Hair follicle dermal papilla cell (primary cell): ENCODE data around the gene NCOA6. TPM values are rescaled to one million over a fixed set of nuclear protein-coding genes. Genes with fewer than 3 reads are reported as not detected.

Experiments used
- small RNA-seq: library from RNA; depleted of rRNA; stranded (forward); fragments of <200 nt; gene quantifications from one replicate; pipeline ENCODE3, GENCODE V24; 2012
- total RNA-seq: library from RNA; depleted of rRNA; stranded (reverse); fragments of >200 nt; gene quantifications from 2 replicates; pipeline ENCODE4 v1.2.3, GENCODE V29; 2012

NCOA6 gene
- total RNA-seq = 11.1 and 13.8 TPM in 2 replicates

DNA sequence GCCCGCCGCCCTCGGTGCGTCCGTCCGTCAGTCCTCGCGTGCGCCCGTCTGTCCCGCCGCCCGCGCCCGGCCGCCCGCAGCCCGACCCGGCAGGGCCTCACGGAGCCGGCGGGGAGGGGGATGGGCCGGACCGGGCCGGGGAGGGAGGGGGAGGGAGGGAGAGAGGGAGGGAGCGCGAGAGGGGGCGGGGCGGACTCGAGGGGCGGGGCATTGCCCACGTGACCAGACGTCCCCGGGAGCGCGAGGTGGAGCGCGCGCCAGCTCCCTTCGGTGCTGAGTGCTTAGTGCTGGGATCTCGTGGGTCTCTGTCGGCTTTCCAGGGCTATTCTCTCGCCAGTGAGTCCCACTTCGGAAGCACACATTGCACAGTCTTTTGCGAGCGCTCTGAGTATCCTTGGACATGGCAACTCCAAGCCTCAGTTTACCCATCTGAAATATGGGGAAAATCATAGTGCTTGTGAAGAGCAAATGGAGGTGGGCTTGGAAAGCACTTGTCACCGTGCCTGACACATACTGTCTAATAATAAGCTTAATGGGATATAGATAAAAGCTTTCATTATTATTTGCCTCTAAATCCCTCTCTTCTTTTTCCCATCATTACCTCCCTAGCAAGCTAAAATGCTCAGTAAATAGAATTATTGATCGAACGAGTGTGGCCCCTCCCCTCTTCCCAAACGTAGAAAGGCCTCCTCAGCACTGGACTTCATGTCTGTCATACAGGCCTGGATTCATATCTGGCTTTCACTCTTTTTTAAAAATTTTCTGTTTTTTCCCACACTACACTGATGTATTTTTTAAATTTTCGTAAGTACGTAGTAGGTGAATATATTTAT, at the start of gene NCOA6:
TSS of gene NCOA6 (minus strand) at position 122 of the 833 bp plus-strand sequence. CDS start 43,296 bp downstream, outside the sequence.

DNA sequence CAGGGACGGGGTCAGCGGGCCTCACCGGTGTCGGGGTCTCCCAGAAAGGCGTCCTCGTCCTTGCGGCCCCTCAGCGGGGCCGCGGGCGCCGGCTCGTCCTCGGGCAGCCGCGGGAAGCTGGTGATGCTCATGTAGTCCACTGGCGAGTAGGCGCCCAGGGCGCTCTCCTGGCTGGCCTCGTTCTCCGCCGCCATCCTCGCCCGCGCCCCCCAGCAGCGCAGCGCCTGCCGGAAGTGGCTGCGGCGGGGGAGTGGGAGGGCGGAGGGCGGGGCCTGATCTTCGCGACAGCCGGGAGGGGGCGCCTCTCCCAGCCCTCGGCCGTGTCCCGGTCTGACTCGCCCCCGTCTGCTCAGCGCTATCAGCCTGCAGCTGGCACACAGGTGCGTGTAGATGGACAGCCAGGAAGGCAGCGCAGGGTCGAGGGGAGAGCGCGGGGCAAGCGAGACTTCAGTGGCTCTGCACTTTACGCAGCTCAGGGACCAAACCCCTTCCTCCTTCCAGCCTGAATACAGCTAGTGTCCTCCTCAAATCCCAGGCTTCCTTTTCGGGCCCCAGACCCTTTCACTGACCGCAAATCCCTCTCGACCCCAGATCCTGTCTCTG, 47.3 kb upstream of the NCOA6 start, which contains the start of gene GGT7:
TSS of gene GGT7 (minus strand) at position 235 of the 603 bp plus-strand sequence. CDS start at position 194, 41 bp downstream.

DNA sequence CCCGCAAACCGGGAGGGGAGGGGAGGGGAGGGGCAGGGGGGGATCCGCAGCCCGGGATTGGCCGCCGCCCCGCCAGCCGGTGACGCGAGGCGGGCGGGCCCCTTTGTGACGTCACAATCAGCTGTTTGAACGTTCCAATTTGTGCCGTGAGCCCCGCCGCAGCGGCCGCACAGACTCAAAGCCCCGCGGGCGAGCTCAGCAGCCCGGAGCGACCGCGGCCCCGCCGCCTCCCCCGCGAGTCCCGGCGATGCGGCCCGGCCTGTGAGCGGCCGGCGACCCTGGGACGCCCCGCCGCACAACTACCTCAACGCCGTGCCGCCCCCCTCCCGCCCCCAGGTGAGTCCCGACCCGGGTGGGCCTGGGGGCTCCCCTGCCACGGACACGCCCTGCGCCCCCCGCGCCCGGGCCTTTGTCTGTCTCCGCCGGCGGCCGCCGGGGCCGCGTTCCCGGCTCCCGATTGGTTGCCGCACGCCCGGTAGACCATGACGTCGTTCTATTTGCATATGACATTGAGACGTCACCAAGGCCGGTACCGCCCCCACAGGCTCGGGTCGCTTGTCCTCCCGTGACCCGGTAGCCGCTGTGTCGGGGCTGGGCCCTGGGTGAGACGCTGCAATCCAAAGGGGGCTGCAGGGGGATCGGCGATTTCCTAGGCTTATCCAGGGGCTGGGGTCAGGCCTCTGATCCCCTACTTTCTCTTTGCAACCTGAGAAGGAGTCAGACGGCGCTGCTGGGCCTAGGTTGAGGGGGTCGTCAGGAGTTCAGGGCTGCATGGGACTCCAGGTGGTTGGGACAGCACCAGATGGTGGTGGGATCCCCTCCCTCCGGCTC, 121.1 kb downstream of the NCOA6 start, which contains the start of gene TP53INP2:
TSS of gene TP53INP2 (plus strand) at position 168 of the 831 bp plus-strand sequence. CDS start 4,396 bp downstream, outside the sequence.

DNA sequence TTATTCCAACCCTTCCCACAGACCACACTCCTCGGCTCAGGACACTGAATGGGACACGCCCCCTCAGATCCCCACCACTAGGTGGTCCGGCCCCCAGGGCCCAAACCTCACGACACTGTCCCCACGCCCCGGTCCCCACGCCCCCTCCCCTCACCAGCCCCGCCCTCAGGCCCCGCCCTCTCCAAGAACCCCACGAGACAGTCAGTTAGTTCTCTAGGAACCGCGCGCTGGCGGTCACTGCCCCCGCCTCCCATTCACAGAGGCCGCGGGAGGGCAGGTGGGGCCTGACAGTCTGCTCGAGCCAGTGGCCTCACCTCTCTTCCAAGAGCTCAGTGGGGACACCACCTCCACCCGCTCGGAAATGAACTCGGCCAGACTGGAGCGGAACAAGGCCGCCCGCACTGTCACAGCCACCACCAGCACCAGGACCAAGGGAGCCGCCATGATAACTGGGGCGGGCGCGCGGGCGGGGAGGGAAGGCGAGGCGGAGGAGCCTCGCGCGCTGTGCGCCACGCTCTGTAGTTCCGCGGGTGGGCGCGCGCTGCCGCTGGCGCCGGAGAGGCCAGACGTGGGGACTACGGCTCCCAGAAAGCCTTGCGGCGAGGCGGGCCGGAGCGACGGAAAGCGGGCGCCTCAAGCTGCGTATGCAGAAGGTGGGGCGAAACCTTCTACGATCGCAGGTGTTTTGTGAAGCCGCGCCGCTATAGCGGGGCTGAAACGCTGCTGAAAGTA, 148.6 kb downstream of the NCOA6 start, which contains the start of gene PIGU:
TSS of gene PIGU (minus strand) at position 451 of the 732 bp plus-strand sequence. CDS start at position 444, 7 bp downstream.

Small RNA genes lying within 50 kb of the gene (small RNA-seq; reads per million reads assigned to genes)
- gene AL118520.1 = 0.38 reads per million

Other genes with a start within 250 kb of the NCOA6 start
- 8.8 and 12.6 TPM in 2 replicates for gene PIGU, start 148.6 kb downstream of the NCOA6 start, total RNA-seq
- 4.7 and 6.2 TPM in 2 replicates for gene TP53INP2, start 121.3 kb downstream of the NCOA6 start, total RNA-seq
- gene GGT7, start 47.2 kb upstream of the NCOA6 start, total RNA-seq = 14.6 and 16.6 TPM in 2 replicates
- gene ACSS2, start 51.0 kb upstream of the NCOA6 start, total RNA-seq = 74.3 and 76.7 TPM in 2 replicates
- 57.1 and 60.6 TPM in 2 replicates for gene GSS, start 130.2 kb upstream of the NCOA6 start, total RNA-seq
- under 0.01 and 0.61 TPM in 2 replicates for gene MYH7B, start 130.2 kb upstream of the NCOA6 start, total RNA-seq